ENCODE results near the gene CACHD1. TPM values are rescaled to one million over a fixed set of nuclear protein-coding genes. Genes with fewer than 3 reads are reported as not detected.

CACHD1 gene
- total and polyA plus RNA-seq, 12 donors: 0.87 to 4.2 (median 2.4) TPM

- Histone ChIP-seq H3K9me3 (no peaks in the 10 kb centered on the region), H3K36me3 (peaks cover 0 to 95% (median 14%) of the 10 kb centered on the region in 9 donors), H3K27me3 (no peaks in the 10 kb centered on the region), H3K4me3 (no peak overlapping the region), H3K27ac (no peak overlapping the region), H3K4me1 (peaks cover 0 to 8% (median 0%) of the 10 kb centered on the region in 9 donors)
- TF ChIP-seq CTCF (IDR thresholded peaks at IDR 0.05): no peak
- 58 to 65% methylated on average over 2 of the region's 2 CpGs for WGBS, 2 donors
- DNase-seq (no peak), ATAC-seq (peak in 6 of 8 donors; percentile 43 to 88 (median 72))
- intact Hi-C loops (cut with DNase I): loop anchor here in 1 of 10 donors (5.0 kb wide), 1 partner anchor 413 kb away; no protein-coding TSS in a partner anchor
These were observed 210.7 kb downstream of the CACHD1 start for GRCh38 chr1:64680599-64680998.

- no peak for ATAC-seq
- no peak overlapping the region for H3K4me3 ChIP-seq
- no peak for DNase-seq
- no peak overlapping the region for H3K27ac ChIP-seq
- H3K4me1 ChIP-seq: peaks cover 0 to 8% (median 0%) of the 10 kb centered on the region in 9 donors
- TF ChIP-seq CTCF (IDR thresholded peaks at IDR 0.05): no peak
- H3K9me3 ChIP-seq: no peaks in the 10 kb centered on the region
- intact Hi-C loops (cut with DNase I): loop anchor here in 1 of 10 donors (5.0 kb wide), 1 partner anchor 414 kb away; no protein-coding TSS in a partner anchor
- H3K36me3 ChIP-seq: peaks cover 0 to 98% (median 14%) of the 10 kb centered on the region in 9 donors
- 97 to 98% methylated on average over 5 of the region's 5 CpGs for WGBS, 2 donors
- H3K27me3 ChIP-seq: no peaks in the 10 kb centered on the region
These were observed 211.1 kb downstream of the CACHD1 start for GRCh38 chr1:64681043-64681442.

- Histone ChIP-seq H3K27me3 (no peaks in the 10 kb centered on the region), H3K4me1 (peaks cover 0 to 21% (median 5%) of the 10 kb centered on the region in 9 donors), H3K27ac (no peak overlapping the region), H3K9me3 (no peaks in the 10 kb centered on the region), H3K4me3 (no peak overlapping the region), H3K36me3 (peaks cover 0 to 74% (median 14%) of the 10 kb centered on the region in 9 donors)
- intact Hi-C loops (cut with DNase I): loop anchor here in 1 of 10 donors (5.0 kb wide), 1 partner anchor 416 kb away; no protein-coding TSS in a partner anchor
- DNase-seq (no peak), ATAC-seq (no peak)
- TF ChIP-seq CTCF (IDR thresholded peaks at IDR 0.05): no peak
- WGBS, 2 donors: 94 to 95% methylated on average over 2 of the region's 2 CpGs
These were observed 213.5 kb downstream of the CACHD1 start for GRCh38 chr1:64683419-64683818.

- no peaks in the 10 kb centered on the region for H3K9me3 ChIP-seq
- peaks cover 0 to 19% (median 5%) of the 10 kb centered on the region in 9 donors for H3K4me1 ChIP-seq
- H3K4me3 ChIP-seq: no peak overlapping the region
- no peak for TF ChIP-seq CTCF (IDR thresholded peaks at IDR 0.05)
- no peaks in the 10 kb centered on the region for H3K27me3 ChIP-seq
- DNase-seq: no peak
- ATAC-seq: no peak
- WGBS, 2 donors: 88 to 92% methylated on average over 1 of the region's 1 CpG
- peaks cover 0 to 68% (median 6%) of the 10 kb centered on the region in 9 donors for H3K36me3 ChIP-seq
- H3K27ac ChIP-seq: no peak overlapping the region
- intact Hi-C loops (cut with DNase I): loop anchor here in 7 of 10 donors (2.0 to 5.0 kb wide), 5 partner anchors 137 to 418 kb away; no protein-coding TSS in a partner anchor
These were observed 215.3 kb downstream of the CACHD1 start for GRCh38 chr1:64685217-64685616.
